K562 (cell line): ENCODE measurements around the gene MCAT. TPM values are rescaled to one million over a fixed set of nuclear protein-coding genes. Genes with fewer than 3 reads are reported as not detected.
"Not testable (repeated sequence)": the region's sequence is repeated elsewhere in the genome, so short reads cannot be mapped to it uniquely, and the experiment has no call there.

ENCODE experiments used
- ATAC-seq: fragments of 200-7000 bp; cut with Tn5 transposase; 3 replicates; pipeline ENCODE4 v1.9.1; 2020; ENCODE audit warnings: moderate library complexity
- BruUV-seq: library from RNA; stranded (reverse); fragments of 400-500 nt; replicated peaks from 2 replicates; lab custom pipeline; 2021; lab: Mats Ljungman, UMichigan
- CTCF ChIA-PET: fragments of 300-600 bp; formaldehyde crosslinking; extraction: SDS; loops from one replicate; lab custom pipeline; 2021; ENCODE audit warnings: low intra/inter-chr PET ratio; lab: Yijun Ruan, JAX
- POLR2A ChIA-PET: fragments of 300-600, 350-650 bp; sonication (Branson Sonifier 250); formaldehyde crosslinking; extraction: SDS; loops from one replicate; lab custom pipeline; 2021; ENCODE audit warnings: antibody characterized with exemption, inconsistent platforms; lab: Yijun Ruan, JAX
- DNase-seq, 4 experiments: peaks; one replicate each; pipeline versions ENCODE4 v3.0.0 to v3.0.0-alpha.2; 2011 to 2018; ENCODE audit warnings: low spot score in 3 of 4, mixed read lengths in 3 of 4; ENCODE audit errors: extremely low read depth in 1 of 4
- FAIRE-seq: peaks from 2 replicates; lab custom pipeline; 2011; peaks lifted over from hg19 to GRCh38; lab: Jason Lieb, UNC
- H2AFZ ChIP-seq: 2 replicates; pipeline ENCODE4 v1.6.0; 2011; ENCODE audit warnings: low read depth, low read length, control low read depth, inconsistent platforms
- H3K27ac ChIP-seq: fragments of 200-600 bp; 3 replicates; pipeline ENCODE4 v1.8.0; 2011; ENCODE audit warnings: low read depth, mild to moderate bottlenecking, control low read depth, inconsistent platforms, low read length, moderate library complexity, mixed read lengths; ENCODE audit errors: extremely low read depth
- H3K27me3 ChIP-seq, 2 experiments: fragments of 300-600 bp in 1 of 2; 2 replicates in 1 of 2; 3 replicates in 1 of 2; pipeline versions ENCODE4 v1.6.0 to v1.8.0; 2011; ENCODE audit warnings: inconsistent platforms in 2 of 2, low read length in 2 of 2, mild to moderate bottlenecking in 1 of 2, mixed read lengths in 1 of 2, moderate library complexity in 1 of 2; ENCODE audit not compliant: control insufficient read depth in 2 of 2, insufficient read depth in 2 of 2
- H3K36me3 ChIP-seq: fragments of 300-600 bp; 3 replicates; pipeline ENCODE4 v1.8.0; 2011; ENCODE audit warnings: mild to moderate bottlenecking, low read length, inconsistent platforms; ENCODE audit not compliant: control insufficient read depth, insufficient read depth
- H3K4me1 ChIP-seq, 2 experiments: fragments of 200-600 bp in 1 of 2; replicated peaks in 1 of 2; 2 replicates in 1 of 2; 3 replicates in 1 of 2; pipeline versions ENCODE4 v1.5.1 to v1.8.0; 2011; ENCODE audit warnings: inconsistent platforms in 2 of 2, low read length in 2 of 2, mild to moderate bottlenecking in 1 of 2, mixed read lengths in 1 of 2, moderate library complexity in 1 of 2; ENCODE audit not compliant: control insufficient read depth in 2 of 2, insufficient read depth in 2 of 2
- H3K4me2 ChIP-seq: 2 replicates; pipeline ENCODE4 v1.6.1; 2011; ENCODE audit warnings: low read length, control low read depth, inconsistent platforms, mixed read lengths; ENCODE audit not compliant: insufficient read depth
- H3K4me3 ChIP-seq: fragments of 200-600 bp; sonication (generic), shearing (Covaris generic); 2 replicates; pipeline ENCODE4 v1.5.1; 2016; ENCODE audit warnings: control low read depth, inconsistent platforms
- H3K79me2 ChIP-seq: fragments of 200-600 bp; 3 replicates; pipeline ENCODE4 v1.8.0; 2011; ENCODE audit warnings: low read length, inconsistent platforms; ENCODE audit not compliant: control insufficient read depth, insufficient read depth
- H3K9ac ChIP-seq, 2 experiments: 2 replicates each; pipeline versions ENCODE4 v1.6.0 to v1.6.1; 2011; ENCODE audit warnings: low read depth in 2 of 2, low read length in 2 of 2, control low read depth in 1 of 2, inconsistent platforms in 1 of 2, mild to moderate bottlenecking in 1 of 2, mixed read lengths in 1 of 2; ENCODE audit not compliant: insufficient read depth in 1 of 2
- H3K9me1 ChIP-seq: one replicate; pipeline ENCODE4 v1.6.0; 2011; ENCODE audit warnings: inconsistent platforms, mild to moderate bottlenecking, low read length, moderate library complexity; ENCODE audit not compliant: control insufficient read depth, insufficient read depth
- H3K9me3 ChIP-seq: replicated peaks from 2 replicates; pipeline ENCODE4 v1.5.1; 2011; ENCODE audit warnings: low read depth, low read length, inconsistent platforms; ENCODE audit not compliant: control insufficient read depth, insufficient read depth
- H4K20me1 ChIP-seq: replicated peaks from 2 replicates; pipeline ENCODE4 v1.6.1; 2011; ENCODE audit warnings: low read length, inconsistent platforms, mixed read lengths; ENCODE audit not compliant: control insufficient read depth, insufficient read depth
- CBFA2T3 ChIP-seq: fragments of 450-650 bp; IDR thresholded peaks from 2 replicates; pipeline ENCODE4 v1.6.1; 2017
- FOSL1 ChIP-seq: fragments of 200-800 bp; sonication (Bioruptor generic); conservative IDR thresholded peaks from 2 replicates; pipeline ENCODE4 v1.6.1; 2016; ENCODE audit warnings: missing genetic modification characterization, missing compliant biosample characterization
- JUN ChIP-seq, 2 experiments: sonication (generic) in 1 of 2; formaldehyde crosslinking in 1 of 2; IDR thresholded peaks; 2 replicates each; pipeline versions ENCODE4 v1.6.1 to v1.8.0; 2012 to 2022; ENCODE audit warnings: borderline replicate concordance in 2 of 2, mild to moderate bottlenecking in 2 of 2, improper control_type of control experiment in 1 of 2, low read depth in 1 of 2, low read length in 1 of 2, missing genetic modification reagents in 1 of 2
- MAFG ChIP-seq: fragments of 450-650 bp; conservative IDR thresholded peaks from 2 replicates; pipeline ENCODE4 v1.6.1; 2016; ENCODE audit warnings: missing genetic modification characterization, missing compliant biosample characterization
- MEIS2 ChIP-seq: fragments of 450-650 bp; IDR thresholded peaks from 2 replicates; pipeline ENCODE4 v1.6.1; 2014; ENCODE audit warnings: mild to moderate bottlenecking; ENCODE audit not compliant: partially characterized antibody
- SMAD4 ChIP-seq: fragments of 250-450 bp; sonication (Bioruptor Pico); conservative IDR thresholded peaks from 2 replicates; pipeline ENCODE4 v1.8.0; 2021; ENCODE audit warnings: inconsistent platforms, mild to moderate bottlenecking, moderate library complexity
- STAT5A ChIP-seq: IDR thresholded peaks from 2 replicates; pipeline ENCODE4 v1.6.1; 2012; ENCODE audit warnings: low read length, inconsistent platforms, borderline replicate concordance
- TFAP4 ChIP-seq: sonication (generic); formaldehyde crosslinking; IDR thresholded peaks from 2 replicates; pipeline ENCODE4 v1.8.0; 2022; ENCODE audit warnings: missing genetic modification reagents, mild to moderate bottlenecking, moderate library complexity, borderline replicate concordance
- TOE1 ChIP-seq, 2 experiments: fragments of 450-650 bp in 1 of 2; sonication (generic) in 1 of 2; formaldehyde crosslinking in 1 of 2; IDR thresholded peaks; 2 replicates each; pipeline versions ENCODE4 v1.7.1 to v1.8.0; 2016 to 2022; ENCODE audit warnings: borderline replicate concordance in 2 of 2, mild to moderate bottlenecking in 2 of 2, antibody characterized with exemption in 1 of 2, inconsistent platforms in 1 of 2, low read depth in 1 of 2, missing genetic modification reagents in 1 of 2, moderate library complexity in 1 of 2
- ZFX ChIP-seq: sonication (generic); formaldehyde crosslinking; IDR thresholded peaks from 2 replicates; pipeline ENCODE4 v1.8.0; 2022; ENCODE audit warnings: mild to moderate bottlenecking, missing genetic modification reagents, moderate library complexity
- ZNF592 ChIP-seq: fragments of 450-650 bp; IDR thresholded peaks from 2 replicates; pipeline ENCODE4 v1.6.1; 2017; ENCODE audit warnings: antibody characterized with exemption, mild to moderate bottlenecking
- WGBS: fragments of 100-300 bp; shearing (Covaris generic); methylation state at CpG from one replicate; pipeline ENCODE4 v1.1.6; 2016; ENCODE audit warnings: low coverage, mixed read lengths; ENCODE audit not compliant: insufficient coverage; ENCODE audit errors: missing lambda C conversion rate; 5-methylcytosine and 5-hydroxymethylcytosine counted together
- in situ Hi-C: fragments of 300-500 bp; cut with MboI; formaldehyde crosslinking; loops from 4 replicates; pipeline ENCODE4 v1.15.0; 2018; ENCODE audit warnings: inconsistent platforms, mixed read lengths
- intact Hi-C: fragments of 100-400 bp; cut with micrococcal nuclease; formaldehyde crosslinking; loops from 2 replicates; pipeline ENCODE4 v1.14.2; 2022
- polyA plus RNA-seq, 8 experiments: library from polyadenylated mRNA; depleted of rRNA in 4 of 8; stranded (reverse) in 5 of 8; unstranded in 3 of 8; fragments of >200 nt; fragmentation: Nextera tagmentation in 2 of 8; fragmentation: Illumina TruSeq in 1 of 8; extraction: Ambion mirVana in 2 of 8; extraction: Trizol in 1 of 8; gene quantifications; 2 replicates each; pipeline versions ENCODE4 v1.2.1 to v1.2.3, GENCODE V29; 2011 to 2014; ENCODE audit warnings: inconsistent platforms in 1 of 8, missing spikeins in 1 of 8
- total RNA-seq, 7 experiments: library from RNA; depleted of rRNA in 6 of 7; stranded (reverse); fragments of >200 nt in 6 of 7; fragmentation: Illumina TruSeq in 2 of 7; extraction: Trizol in 2 of 7; gene quantifications; 2 replicates each; pipeline versions ENCODE4 v1.2.1 to v1.2.3, GENCODE V29; 2011 to 2021; ENCODE audit warnings: low replicate concordance in 1 of 7
- TF ChIP-seq, protein P1 (sequence below): fragments of 450-650 bp; IDR thresholded peaks from 2 replicates; pipeline ENCODE4 v1.6.1; 2016

MCAT gene
- total and polyA plus RNA-seq, 9 of the 15 experiments (the other 6 are each of a cell fraction or from before 2014, with no cell fraction given), result 3.3 to 27.8 (median 13.9) TPM

- peak; percentile 88 for TF ChIP-seq JUN (IDR thresholded peaks at IDR 0.05; ENCODE audit: borderline replicate concordance, low read depth, low read length)
- not testable (repeated sequence) for TF ChIP-seq JUN (CRISPR knock-in tag; IDR thresholded peaks at IDR 0.05; ENCODE audit: borderline replicate concordance); TOE1 (CRISPR knock-in tag; IDR thresholded peaks at IDR 0.05; ENCODE audit: borderline replicate concordance, low read depth)
- peak; percentile 65 for TF ChIP-seq ZFX
- TF ChIP-seq FOSL1 (tag), result peak; percentile 97
- 0 out of 2 replicates have a peak, but pooled peaks have one; percentile 25 for TF ChIP-seq TFAP4 (CRISPR knock-in tag)
- TF ChIP-seq TOE1 (IDR thresholded peaks at IDR 0.05; ENCODE audit: borderline replicate concordance), result peak; percentile 87
- peak; percentile 89 for TF ChIP-seq MAFG (tag)
- TF ChIP-seq, all 486 proteins: peak for 68; not testable (repeated sequence) for 418
Measured at GRCh38 chr22:43104056-43104625, 39.1 kb downstream of the MCAT start (continued).

DNA sequence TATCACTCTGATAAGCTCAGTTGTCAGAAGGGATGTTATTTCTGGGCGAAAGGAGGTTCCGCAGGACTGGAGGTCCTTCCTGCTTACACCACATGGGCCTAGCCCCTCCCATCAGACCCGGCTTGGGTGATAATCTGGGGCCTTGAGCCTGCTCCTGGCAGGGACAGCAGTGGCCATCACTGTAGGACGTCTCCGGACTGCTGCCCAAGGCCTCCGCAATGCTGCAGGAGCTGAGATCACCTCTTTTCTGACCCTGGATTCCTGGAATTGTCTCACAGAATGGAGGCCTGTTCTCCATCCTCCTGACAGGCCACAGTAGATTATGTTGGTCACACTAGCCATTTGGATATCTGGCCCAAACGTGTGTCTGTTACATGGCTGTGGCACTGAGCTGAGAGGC is 41.9 kb downstream of the MCAT start:
- H3K79me2 ChIP-seq, result no peaks in the 10 kb centered on the region
- peak in 3 of 4 experiments; percentile 19 to 70 (median 59) for DNase-seq
- H3K27ac ChIP-seq, result peak overlapping the region; percentile 59; the same call in 2 of the 3 replicates
- no TSS peak for BruUV-seq
- no peaks in the 10 kb centered on the region for H3K9me3 ChIP-seq
- H2AFZ ChIP-seq, result peak overlapping the region; percentile 90
- H3K4me1 ChIP-seq, result peaks cover 19 to 25% of the 10 kb centered on the region in 2 experiments; a peak in 4 of 5 replicates
- POLR2A ChIA-PET, result interaction anchor here (0.6 to 0.7 kb wide), 3 partner anchors 20 to 402 kb away, joined by 3 read pairs; no protein-coding TSS in a partner anchor
- intact Hi-C loops (no loop called here), in situ Hi-C loops (no loop called here)
- H3K4me3 ChIP-seq, result no peak overlapping the region
- ATAC-seq, result peak; percentile 75
- no peaks in the 10 kb centered on the region for H3K36me3 ChIP-seq
- WGBS, result 7% methylated on average over 7 of the region's 7 CpGs
- FAIRE-seq, result peak; percentile 68
- CTCF ChIA-PET, result no interaction called here
- peak overlapping the region; percentile 37 to 85; a peak in 3 of 4 replicates for H3K9ac ChIP-seq
- H3K9me1 ChIP-seq, result no peaks in the 10 kb centered on the region
- H4K20me1 ChIP-seq, result no peaks in the 10 kb centered on the region
- peak overlapping the region; percentile 46 for H3K4me2 ChIP-seq
- no peaks in the 10 kb centered on the region for H3K27me3 ChIP-seq
- TF ChIP-seq, protein P1, sequence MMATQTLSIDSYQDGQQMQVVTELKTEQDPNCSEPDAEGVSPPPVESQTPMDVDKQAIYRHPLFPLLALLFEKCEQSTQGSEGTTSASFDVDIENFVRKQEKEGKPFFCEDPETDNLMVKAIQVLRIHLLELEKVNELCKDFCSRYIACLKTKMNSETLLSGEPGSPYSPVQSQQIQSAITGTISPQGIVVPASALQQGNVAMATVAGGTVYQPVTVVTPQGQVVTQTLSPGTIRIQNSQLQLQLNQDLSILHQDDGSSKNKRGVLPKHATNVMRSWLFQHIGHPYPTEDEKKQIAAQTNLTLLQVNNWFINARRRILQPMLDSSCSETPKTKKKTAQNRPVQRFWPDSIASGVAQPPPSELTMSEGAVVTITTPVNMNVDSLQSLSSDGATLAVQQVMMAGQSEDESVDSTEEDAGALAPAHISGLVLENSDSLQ, result peak; percentile 53
- TF ChIP-seq STAT5A, result peak; percentile 44; the same call in 1 of the 2 replicates
- 0 out of 2 replicates have a peak, but pooled peaks have one; percentile 24 for TF ChIP-seq SMAD4 (CRISPR knock-in tag)
- TF ChIP-seq ZNF592, result peak; percentile 39; the same call in 1 of the 2 replicates
- peak; percentile 66 for TF ChIP-seq CBFA2T3
- peak; percentile 72 for TF ChIP-seq MEIS2
